ENCODE results near the gene TRPV3.

DNA sequence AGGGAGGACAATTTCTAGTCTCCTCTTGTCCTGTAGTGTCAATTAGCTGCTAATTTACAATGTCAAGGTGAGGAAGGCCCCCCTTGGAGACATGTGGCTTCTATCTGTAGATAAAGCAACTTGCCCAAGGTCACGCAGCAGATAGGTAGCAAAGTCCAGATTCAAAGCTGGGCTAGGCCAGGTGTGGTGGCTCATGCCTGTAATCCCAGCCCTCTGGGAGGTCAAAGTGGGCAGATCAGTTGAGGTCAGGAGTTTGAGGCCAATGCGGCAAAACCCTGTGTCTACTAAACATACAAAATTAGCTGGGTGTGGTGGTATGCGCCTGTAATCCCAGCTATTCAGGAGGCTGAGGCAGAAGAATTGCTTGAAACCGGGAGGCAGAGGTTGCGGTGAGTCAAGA is 11.1 kb downstream of the TRPV3 start:
- TF ChIP-seq, protein P1, sequence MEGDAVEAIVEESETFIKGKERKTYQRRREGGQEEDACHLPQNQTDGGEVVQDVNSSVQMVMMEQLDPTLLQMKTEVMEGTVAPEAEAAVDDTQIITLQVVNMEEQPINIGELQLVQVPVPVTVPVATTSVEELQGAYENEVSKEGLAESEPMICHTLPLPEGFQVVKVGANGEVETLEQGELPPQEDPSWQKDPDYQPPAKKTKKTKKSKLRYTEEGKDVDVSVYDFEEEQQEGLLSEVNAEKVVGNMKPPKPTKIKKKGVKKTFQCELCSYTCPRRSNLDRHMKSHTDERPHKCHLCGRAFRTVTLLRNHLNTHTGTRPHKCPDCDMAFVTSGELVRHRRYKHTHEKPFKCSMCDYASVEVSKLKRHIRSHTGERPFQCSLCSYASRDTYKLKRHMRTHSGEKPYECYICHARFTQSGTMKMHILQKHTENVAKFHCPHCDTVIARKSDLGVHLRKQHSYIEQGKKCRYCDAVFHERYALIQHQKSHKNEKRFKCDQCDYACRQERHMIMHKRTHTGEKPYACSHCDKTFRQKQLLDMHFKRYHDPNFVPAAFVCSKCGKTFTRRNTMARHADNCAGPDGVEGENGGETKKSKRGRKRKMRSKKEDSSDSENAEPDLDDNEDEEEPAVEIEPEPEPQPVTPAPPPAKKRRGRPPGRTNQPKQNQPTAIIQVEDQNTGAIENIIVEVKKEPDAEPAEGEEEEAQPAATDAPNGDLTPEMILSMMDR (IDR thresholded peaks at IDR 0.05; ENCODE audit: insufficient read depth, low read length, poor library complexity, severe bottlenecking), result no peak
- no peak for TF ChIP-seq EZH2phosphoT487 (conservative IDR thresholded peaks at IDR 0.05; ENCODE audit: low read length)

Measured in SU-DHL-6 (cell line).